Stimulated activated CD8-positive, alpha-beta memory T cell treated with anti-CD3 and anti-CD28 coated beads, Interleukin-7, amount 100 ng/mL, for 24 hours (primary cell): ENCODE measurements around the gene CBLIF.
A peak's percentile ranks its signal among the peaks of the same experiment; 100 is the strongest.
"Not testable (repeated sequence)": the region's sequence is repeated elsewhere in the genome, so short reads cannot be mapped to it uniquely, and the experiment has no call there.

Experiments
- DNase-seq: peaks from one replicate; pipeline ENCODE4 v3.0.0-alpha.2; 2020; ENCODE audit warnings: low read depth

Gene CBLIF

DNA sequence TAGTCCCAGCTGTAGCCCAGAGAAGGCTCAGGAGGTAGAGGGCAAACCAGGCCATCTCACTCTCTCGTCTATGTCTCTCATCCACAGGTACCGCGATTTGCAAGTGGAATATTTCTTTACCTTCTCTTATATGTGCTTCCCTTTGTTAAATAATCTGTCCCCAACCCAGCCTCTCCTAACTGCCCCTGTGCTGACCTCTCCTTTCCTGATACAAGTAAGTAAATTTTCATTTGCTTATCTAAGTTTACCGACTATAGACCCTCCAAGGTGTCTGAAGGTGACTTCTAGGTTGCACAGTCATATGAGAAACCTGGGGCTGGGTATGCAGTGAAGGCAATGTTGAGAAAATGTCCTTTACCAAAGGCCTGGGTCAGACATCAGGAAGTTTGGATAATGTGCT lies at the start of gene CBLIF:
CBLIF (minus strand) TSS at position 101 of the 400 bp plus-strand sequence; CDS start at position 55, 46 bp downstream.
- no peak for DNase-seq

GRCh38 chr11:59894616-59895015 lies 49.3 kb upstream of the CBLIF start:
- no peak for DNase-seq

DNA sequence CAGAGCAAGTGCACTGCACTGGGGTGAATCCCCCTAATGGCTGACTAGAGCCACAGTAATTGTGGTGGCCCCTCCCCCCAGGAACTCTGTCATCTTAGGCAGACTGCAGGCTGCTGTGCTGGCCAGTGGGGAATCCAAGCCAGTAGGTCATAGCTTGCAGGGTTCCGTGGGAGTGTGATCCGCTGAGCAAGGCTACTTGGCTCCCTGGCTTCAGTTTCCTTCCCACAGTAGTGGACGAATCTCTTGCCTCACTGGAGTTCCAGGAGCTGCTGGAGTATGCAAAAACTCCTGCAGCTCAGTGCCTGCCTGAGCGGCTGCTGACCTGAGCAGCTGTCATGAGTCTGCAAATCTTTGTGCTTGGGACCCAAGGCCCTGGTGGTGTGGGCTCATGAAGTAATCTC lies 46.5 kb upstream of the CBLIF start:
- DNase-seq, result no peak

DNA sequence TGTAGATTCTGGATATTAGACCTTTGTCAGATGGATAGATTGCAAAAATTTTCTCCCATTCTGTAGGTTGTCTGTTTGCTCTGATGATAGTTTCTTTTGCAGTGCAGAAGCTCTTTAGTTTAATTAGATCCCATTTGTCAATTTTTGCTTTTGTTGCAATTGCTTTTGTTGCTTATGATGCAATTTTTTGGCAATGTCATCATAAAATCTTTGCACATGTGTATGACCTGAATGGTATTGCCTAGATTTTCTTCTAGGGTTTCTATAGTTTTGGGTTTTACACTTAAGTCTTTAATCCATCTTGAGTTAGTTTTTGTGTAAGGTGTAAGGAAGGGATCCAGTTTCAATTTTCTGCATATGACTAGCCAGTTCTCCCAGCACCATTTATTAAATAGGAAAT lies 41.9 kb upstream of the CBLIF start:
- DNase-seq, result not testable (repeated sequence)

DNA sequence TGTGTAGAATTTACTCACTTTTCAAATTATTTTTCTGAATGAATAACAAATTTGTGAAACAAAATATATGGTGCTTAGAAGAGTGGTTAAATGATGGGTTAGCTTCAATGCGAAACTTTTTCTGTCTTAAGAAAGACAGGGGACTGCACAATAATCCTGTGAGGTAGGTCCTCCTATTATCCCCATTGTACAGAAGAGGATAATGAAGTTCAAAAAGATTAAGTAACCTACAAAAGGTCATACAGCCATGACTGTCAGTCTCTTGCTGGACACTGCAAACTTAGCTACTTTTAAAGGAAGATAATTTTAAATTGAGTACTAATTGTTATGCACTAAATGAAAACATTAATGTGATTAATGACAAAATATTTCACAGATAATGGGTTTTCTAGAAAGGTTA lies 38.3 kb upstream of the CBLIF start:
- DNase-seq, result no peak

GRCh38 chr11:59879567-59879966 lies 34.3 kb upstream of the CBLIF start:
- DNase-seq, result no peak

- DNase-seq, result no peak
Observed at GRCh38 chr11:59878575-59878974, 33.3 kb upstream of the CBLIF start, which contains the start of gene OOSP3. TSS of gene OOSP3 (plus strand) at chr11:59878782. CDS start at chr11:59878809, 27 bp downstream.

- no peak for DNase-seq
Observed at GRCh38 chr11:59877784-59878183, 32.5 kb upstream of the CBLIF start.

DNA sequence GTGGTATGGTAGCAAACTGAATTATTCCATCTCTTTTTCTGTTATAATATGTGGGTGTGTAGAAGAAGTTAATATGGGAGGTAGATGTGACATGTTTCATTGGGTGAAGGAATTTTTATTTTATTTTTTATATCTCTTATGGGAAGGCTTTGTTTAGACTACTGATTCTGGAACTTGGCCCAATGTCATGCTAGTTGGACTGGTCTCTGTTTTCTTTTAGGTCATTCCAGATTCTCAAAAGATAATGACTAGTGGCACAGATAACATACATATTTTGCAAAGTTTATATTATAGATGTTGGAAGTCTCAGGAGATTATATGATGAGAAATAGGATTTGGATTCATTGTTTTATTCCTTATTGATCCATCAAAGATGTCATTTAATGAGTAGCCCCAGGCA lies 32.0 kb upstream of the CBLIF start:
- no peak for DNase-seq

DNA sequence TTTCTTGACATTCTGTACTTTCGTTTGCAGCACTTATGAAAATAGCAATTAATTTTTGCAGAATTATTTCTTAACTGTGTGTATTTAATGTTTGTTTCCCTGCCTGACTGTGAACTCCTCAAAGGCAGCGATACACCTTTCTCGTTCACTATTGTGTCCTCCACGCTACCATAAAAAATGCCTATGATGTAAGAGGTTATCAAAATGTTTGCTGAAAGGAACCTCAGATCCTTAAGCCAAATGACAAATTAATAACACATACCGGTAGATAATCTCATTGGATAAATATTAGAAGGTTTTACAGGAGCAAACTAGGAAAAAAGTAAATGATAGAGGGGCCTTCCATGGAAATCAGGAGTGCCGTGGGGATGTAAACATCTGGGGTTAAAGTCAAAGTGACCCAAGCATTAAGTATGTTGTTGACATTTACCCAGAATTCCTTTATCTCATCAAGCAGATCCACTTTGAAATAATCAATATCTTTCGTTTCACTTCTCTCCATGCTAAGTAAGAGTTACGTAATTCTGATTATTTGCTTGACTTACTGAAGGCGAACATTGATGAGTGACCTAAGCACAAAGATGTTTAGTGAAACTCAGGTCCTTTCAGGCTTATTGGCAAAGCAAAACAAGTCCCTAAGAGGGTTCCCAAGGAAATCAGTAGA lies 30.7 kb upstream of the CBLIF start:
- no peak for DNase-seq

GRCh38 chr11:59872076-59872475 lies 26.8 kb upstream of the CBLIF start:
- DNase-seq, result no peak

GRCh38 chr11:59867946-59868345 lies 22.6 kb upstream of the CBLIF start:
- DNase-seq, result no peak

GRCh38 chr11:59866836-59867235 lies 21.5 kb upstream of the CBLIF start:
- DNase-seq, result no peak

GRCh38 chr11:59866397-59866796 lies 21.1 kb upstream of the CBLIF start, which contains the start of gene TCN1:
TSS of gene TCN1 (minus strand) at chr11:59866487. CDS start at chr11:59866470, 17 bp downstream.
- no peak for DNase-seq

GRCh38 chr11:59865031-59865430 lies 19.7 kb upstream of the CBLIF start:
- DNase-seq, result no peak

GRCh38 chr11:59862252-59862651 lies 17.0 kb upstream of the CBLIF start:
- DNase-seq, result no peak

DNA sequence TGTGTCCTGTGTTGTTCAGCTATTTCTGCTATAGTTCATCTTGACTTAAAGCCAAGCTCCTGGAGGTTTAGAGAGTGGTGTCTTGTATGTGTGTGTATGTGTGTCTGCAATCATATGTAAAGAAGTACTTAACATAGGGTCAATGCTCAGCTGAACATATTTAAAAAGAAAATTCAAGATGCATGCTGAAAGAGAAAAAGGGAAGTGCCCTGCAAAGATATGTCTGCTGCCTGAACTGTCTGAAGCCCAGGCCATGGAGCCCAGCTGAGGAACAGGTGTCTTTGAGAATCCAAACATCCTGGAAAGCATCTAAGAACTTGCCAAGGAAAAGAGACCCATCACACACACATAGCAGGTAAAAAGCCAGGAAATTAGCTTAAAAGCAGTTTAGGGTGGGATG lies 14.4 kb upstream of the CBLIF start:
- DNase-seq, result no peak

GRCh38 chr11:59857439-59858434 lies 12.4 kb upstream of the CBLIF start:
- peak; percentile 4 for DNase-seq

GRCh38 chr11:59854871-59855270 lies 9.6 kb upstream of the CBLIF start:
- DNase-seq, result no peak

- not testable (repeated sequence) for DNase-seq
Observed at GRCh38 chr11:59851416-59851815, 6.1 kb upstream of the CBLIF start.

DNA sequence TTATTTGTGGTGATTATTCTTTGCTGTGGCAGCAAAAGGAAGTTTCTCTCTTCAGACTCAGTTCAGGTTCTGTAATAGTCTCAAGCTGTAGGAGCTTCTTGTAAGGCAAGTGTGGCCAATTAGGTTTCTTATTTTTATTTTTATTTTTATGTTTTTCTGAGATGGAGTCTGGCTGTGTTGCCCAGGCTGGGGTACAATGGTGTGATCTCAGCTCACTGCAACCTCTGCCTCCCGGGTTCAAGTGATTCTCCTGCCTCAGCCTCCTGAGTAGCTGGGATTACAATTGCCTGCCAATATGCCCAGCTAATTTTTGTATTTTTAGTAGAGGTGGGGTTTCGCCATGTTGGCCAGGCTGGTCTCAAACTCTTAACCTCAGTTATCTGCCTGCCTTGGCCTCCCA lies 4.3 kb upstream of the CBLIF start:
- not testable (repeated sequence) for DNase-seq

DNA sequence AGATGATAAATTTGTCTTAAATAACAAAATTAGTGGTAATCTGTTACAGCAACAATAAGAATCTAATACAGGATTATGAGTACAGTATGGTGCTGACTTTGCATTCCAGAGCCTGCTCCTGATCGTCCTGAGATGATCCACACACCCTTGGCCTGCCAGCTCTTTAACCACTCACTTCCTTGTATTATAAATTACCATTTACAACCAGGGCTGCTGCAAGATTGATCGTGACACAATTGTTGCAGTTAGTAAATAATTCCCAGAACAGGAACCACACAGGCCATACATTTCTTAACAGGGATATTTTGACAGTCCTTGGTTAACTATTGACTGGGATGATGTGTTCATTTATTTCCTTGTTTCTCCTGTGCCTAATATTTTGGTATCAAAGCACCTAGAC lies 3.8 kb upstream of the CBLIF start:
- DNase-seq, result no peak

DNA sequence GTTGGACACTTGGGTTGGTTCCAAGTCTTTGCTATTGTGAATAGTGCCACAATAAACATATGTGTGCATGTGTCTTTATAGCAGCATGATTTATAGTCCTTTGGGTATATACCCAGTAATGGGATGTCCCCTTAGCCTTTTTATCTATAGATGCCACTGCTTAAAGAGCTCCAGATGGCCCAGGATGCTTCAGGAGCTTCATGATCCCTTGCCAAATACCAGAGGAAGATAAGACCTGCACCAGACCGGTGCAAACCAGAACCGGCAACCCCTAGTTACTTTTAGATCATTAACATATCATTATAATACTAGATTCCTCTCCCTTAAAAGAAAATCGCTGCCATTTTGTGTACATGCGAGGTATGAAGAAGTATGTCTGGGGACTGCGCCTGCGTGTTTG lies 3.1 kb upstream of the CBLIF start:
- DNase-seq, result not testable (repeated sequence)
